K562 (cell line): Measurements from ENCODE around the gene AZU1. TPM values are rescaled to one million over a fixed set of nuclear protein-coding genes. Genes with fewer than 3 reads are reported as not detected.

Experiments used
- ARID2 ChIP-seq: fragments of 450-650 bp; IDR thresholded peaks from 2 replicates; pipeline ENCODE4 v1.6.1; 2017; ENCODE audit warnings: antibody characterized with exemption, mild to moderate bottlenecking
- CBX2 ChIP-seq: fragments of 200-600 bp; sonication (generic); IDR thresholded peaks from one replicate; pipeline ENCODE4 v1.6.1; 2012; ENCODE audit warnings: mild to moderate bottlenecking, low read length, inconsistent platforms; ENCODE audit not compliant: insufficient read depth, poor library complexity, severe bottlenecking
- CEBPB ChIP-seq: fragments of 450-650 bp; IDR thresholded peaks from 2 replicates; pipeline ENCODE4 v1.6.1; 2016; ENCODE audit warnings: missing genetic modification characterization, missing compliant biosample characterization
- ELF2 ChIP-seq: fragments of 250-450 bp; sonication (Bioruptor Pico); IDR thresholded peaks from 2 replicates; pipeline ENCODE4 v1.5.0; 2021; ENCODE audit warnings: mild to moderate bottlenecking
- ELF4 ChIP-seq: fragments of 450-650 bp; formaldehyde crosslinking; IDR thresholded peaks from 2 replicates; pipeline ENCODE4 v1.4.0; 2022; ENCODE audit warnings: missing genetic modification characterization
- FOXJ2 ChIP-seq: fragments of 200-800 bp; sonication (Bioruptor generic); IDR thresholded peaks from 2 replicates; pipeline ENCODE4 v1.6.1; 2016; ENCODE audit warnings: missing genetic modification characterization, missing compliant biosample characterization
- HDAC3 ChIP-seq: fragments of 450-650 bp; IDR thresholded peaks from 2 replicates; pipeline ENCODE4 v1.6.1; 2018; ENCODE audit warnings: borderline replicate concordance, mild to moderate bottlenecking, moderate library complexity; ENCODE audit not compliant: partially characterized antibody
- HIVEP1 ChIP-seq: fragments of 250-450 bp; sonication (Bioruptor Pico); IDR thresholded peaks from 2 replicates; pipeline ENCODE4 v1.4.0; 2020; ENCODE audit warnings: mild to moderate bottlenecking
- ILF3 ChIP-seq: fragments of 450-650 bp; IDR thresholded peaks from 2 replicates; pipeline ENCODE4 v1.6.1; 2018; ENCODE audit warnings: antibody characterized with exemption, mild to moderate bottlenecking, moderate library complexity, borderline replicate concordance
- MYC ChIP-seq, 2 experiments: fragments of 250-450 bp in 1 of 2; sonication (Bioruptor Pico) in 1 of 2; IDR thresholded peaks; 2 replicates each; pipeline versions ENCODE4 v1.5.1 to v1.6.1; 2012 to 2021; ENCODE audit warnings: low read depth in 2 of 2, borderline replicate concordance in 1 of 2, improper control_type of control experiment in 1 of 2, low read length in 1 of 2, mild to moderate bottlenecking in 1 of 2, moderate library complexity in 1 of 2
- RB1 ChIP-seq: fragments of 450-650 bp; IDR thresholded peaks from 2 replicates; pipeline ENCODE4 v1.6.1; 2017; ENCODE audit warnings: low read depth, mild to moderate bottlenecking
- RCOR1 ChIP-seq, 2 experiments: IDR thresholded peaks; 2 replicates each; pipeline ENCODE4 v1.6.1; 2012; ENCODE audit warnings: low read depth in 2 of 2, low read length in 2 of 2, borderline replicate concordance in 1 of 2, improper control_type of control experiment in 1 of 2
- RUNX1 ChIP-seq: sonication (generic); IDR thresholded peaks from 2 replicates; pipeline ENCODE4 v1.6.1; 2016; ENCODE audit warnings: antibody characterized with exemption, low read depth
- ZNF197 ChIP-seq: fragments of 200-800 bp; sonication (Bioruptor generic); IDR thresholded peaks from 2 replicates; pipeline ENCODE4 v1.6.1; 2016; ENCODE audit warnings: low read depth, missing genetic modification characterization, missing compliant biosample characterization
- ZNF282 ChIP-seq: sonication (generic); formaldehyde crosslinking; IDR thresholded peaks from 2 replicates; pipeline ENCODE4 v1.8.1; 2023; ENCODE audit warnings: missing genetic modification reagents
- ZNF507 ChIP-seq: conservative IDR thresholded peaks from 2 replicates; pipeline ENCODE4 v1.6.1; 2017; ENCODE audit warnings: missing genetic modification characterization, missing compliant biosample characterization
- polyA plus RNA-seq, 8 experiments: library from polyadenylated mRNA; depleted of rRNA in 4 of 8; stranded (reverse) in 5 of 8; unstranded in 3 of 8; fragments of >200 nt; fragmentation: Nextera tagmentation in 2 of 8; fragmentation: Illumina TruSeq in 1 of 8; extraction: Ambion mirVana in 2 of 8; extraction: Trizol in 1 of 8; gene quantifications; 2 replicates each; pipeline versions ENCODE4 v1.2.1 to v1.2.3, GENCODE V29; 2011 to 2014; ENCODE audit warnings: inconsistent platforms in 1 of 8, missing spikeins in 1 of 8
- total RNA-seq, 7 experiments: library from RNA; depleted of rRNA in 6 of 7; stranded (reverse); fragments of >200 nt in 6 of 7; fragmentation: Illumina TruSeq in 2 of 7; extraction: Trizol in 2 of 7; gene quantifications; 2 replicates each; pipeline versions ENCODE4 v1.2.1 to v1.2.3, GENCODE V29; 2011 to 2021; ENCODE audit warnings: low replicate concordance in 1 of 7
- TF ChIP-seq, protein P1 (sequence below): sonication (generic); formaldehyde crosslinking; IDR thresholded peaks from 2 replicates; pipeline ENCODE4 v1.8.1; 2023; ENCODE audit warnings: missing genetic modification reagents, mild to moderate bottlenecking, borderline replicate concordance
- TF ChIP-seq, protein P2 (sequence below): fragments of 450-650 bp; conservative IDR thresholded peaks from 2 replicates; pipeline ENCODE4 v1.6.1; 2016; ENCODE audit warnings: missing genetic modification characterization, low read depth, mild to moderate bottlenecking, control low read depth, missing compliant biosample characterization

The AZU1 gene
- total and polyA plus RNA-seq, 9 of the 15 experiments (the other 6 are each of a cell fraction or from before 2014, with no cell fraction given): 0.29 to 1.9 (median 0.59) TPM; not detected in 3

DNA sequence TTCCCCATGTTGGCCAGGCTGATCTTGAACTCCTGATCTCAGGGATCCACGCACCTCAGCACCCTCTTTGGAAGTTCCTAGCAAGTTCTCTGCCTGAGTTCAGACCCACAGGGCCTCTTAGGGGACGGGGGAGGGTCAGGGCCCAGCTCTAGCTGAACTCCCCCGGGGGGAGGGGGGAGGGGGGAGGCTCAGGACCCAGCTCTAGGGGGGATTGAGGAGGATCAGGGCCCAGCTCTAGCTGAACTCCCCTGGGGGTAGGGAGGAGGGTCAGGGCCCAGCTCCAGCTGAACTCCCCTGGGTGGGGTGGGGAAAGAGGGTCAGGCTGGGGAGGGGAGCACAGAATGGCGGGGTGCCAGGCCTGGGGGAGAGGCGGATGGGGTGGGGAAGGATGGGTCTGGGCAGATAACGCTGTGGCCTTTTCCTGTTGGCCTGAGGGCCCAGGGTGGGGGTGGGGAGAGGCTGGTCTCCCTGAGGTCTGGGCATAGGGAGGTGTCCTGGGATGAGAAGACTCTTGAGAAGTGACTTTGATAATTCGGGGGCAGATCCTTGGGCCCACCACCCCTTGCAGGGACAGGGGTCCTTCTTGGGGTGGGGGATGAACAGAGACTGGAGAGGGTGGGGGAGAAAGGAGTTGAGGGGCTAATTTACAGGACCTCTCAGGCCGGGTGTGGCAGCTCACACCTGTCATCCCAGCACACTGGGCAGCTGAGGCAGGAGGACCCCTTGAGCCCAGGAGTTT is 35.9 kb upstream of the AZU1 start (continued):
- TF ChIP-seq ARID2 (no peak), RB1 (no peak), ZNF282 (no peak), MYC (IDR thresholded peaks at IDR 0.05; ENCODE audit: low read depth, low read length) (no peak), MYC (CRISPR knock-in tag; IDR thresholded peaks at IDR 0.05; ENCODE audit: borderline replicate concordance, low read depth) (no peak), ILF3 (no peak), RUNX1 (no peak), FOXJ2 (tag) (peak; percentile 78; the same call in 1 of the 2 replicates), ZNF197 (no peak), HDAC3 (peak; percentile 63), ELF4 (no peak), ZNF507 (no peak), CEBPB (tag) (no peak), HIVEP1 (CRISPR knock-in tag) (no peak), RCOR1 (IDR thresholded peaks at IDR 0.05; ENCODE audit: borderline replicate concordance in 1 of 2, low read depth in 2 of 2, low read length in 2 of 2) (peak in 1 of 2 experiments; percentile 80; a peak in 2 of 4 replicates), CBX2 (no peak), ELF2 (CRISPR knock-in tag) (no peak)
- TF ChIP-seq, protein P1, sequence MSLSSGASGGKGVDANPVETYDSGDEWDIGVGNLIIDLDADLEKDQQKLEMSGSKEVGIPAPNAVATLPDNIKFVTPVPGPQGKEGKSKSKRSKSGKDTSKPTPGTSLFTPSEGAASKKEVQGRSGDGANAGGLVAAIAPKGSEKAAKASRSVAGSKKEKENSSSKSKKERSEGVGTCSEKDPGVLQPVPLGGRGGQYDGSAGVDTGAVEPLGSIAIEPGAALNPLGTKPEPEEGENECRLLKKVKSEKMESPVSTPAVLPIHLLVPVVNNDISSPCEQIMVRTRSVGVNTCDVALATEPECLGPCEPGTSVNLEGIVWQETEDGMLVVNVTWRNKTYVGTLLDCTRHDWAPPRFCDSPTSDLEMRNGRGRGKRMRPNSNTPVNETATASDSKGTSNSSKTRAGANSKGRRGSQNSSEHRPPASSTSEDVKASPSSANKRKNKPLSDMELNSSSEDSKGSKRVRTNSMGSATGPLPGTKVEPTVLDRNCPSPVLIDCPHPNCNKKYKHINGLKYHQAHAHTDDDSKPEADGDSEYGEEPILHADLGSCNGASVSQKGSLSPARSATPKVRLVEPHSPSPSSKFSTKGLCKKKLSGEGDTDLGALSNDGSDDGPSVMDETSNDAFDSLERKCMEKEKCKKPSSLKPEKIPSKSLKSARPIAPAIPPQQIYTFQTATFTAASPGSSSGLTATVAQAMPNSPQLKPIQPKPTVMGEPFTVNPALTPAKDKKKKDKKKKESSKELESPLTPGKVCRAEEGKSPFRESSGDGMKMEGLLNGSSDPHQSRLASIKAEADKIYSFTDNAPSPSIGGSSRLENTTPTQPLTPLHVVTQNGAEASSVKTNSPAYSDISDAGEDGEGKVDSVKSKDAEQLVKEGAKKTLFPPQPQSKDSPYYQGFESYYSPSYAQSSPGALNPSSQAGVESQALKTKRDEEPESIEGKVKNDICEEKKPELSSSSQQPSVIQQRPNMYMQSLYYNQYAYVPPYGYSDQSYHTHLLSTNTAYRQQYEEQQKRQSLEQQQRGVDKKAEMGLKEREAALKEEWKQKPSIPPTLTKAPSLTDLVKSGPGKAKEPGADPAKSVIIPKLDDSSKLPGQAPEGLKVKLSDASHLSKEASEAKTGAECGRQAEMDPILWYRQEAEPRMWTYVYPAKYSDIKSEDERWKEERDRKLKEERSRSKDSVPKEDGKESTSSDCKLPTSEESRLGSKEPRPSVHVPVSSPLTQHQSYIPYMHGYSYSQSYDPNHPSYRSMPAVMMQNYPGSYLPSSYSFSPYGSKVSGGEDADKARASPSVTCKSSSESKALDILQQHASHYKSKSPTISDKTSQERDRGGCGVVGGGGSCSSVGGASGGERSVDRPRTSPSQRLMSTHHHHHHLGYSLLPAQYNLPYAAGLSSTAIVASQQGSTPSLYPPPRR: no peak
- TF ChIP-seq, protein P2, sequence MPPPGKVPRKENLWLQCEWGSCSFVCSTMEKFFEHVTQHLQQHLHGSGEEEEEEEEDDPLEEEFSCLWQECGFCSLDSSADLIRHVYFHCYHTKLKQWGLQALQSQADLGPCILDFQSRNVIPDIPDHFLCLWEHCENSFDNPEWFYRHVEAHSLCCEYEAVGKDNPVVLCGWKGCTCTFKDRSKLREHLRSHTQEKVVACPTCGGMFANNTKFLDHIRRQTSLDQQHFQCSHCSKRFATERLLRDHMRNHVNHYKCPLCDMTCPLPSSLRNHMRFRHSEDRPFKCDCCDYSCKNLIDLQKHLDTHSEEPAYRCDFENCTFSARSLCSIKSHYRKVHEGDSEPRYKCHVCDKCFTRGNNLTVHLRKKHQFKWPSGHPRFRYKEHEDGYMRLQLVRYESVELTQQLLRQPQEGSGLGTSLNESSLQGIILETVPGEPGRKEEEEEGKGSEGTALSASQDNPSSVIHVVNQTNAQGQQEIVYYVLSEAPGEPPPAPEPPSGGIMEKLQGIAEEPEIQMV: 0 out of 2 replicates have a peak, but pooled peaks have one; percentile 34
